Smooth muscle cell of the coronary artery (primary cell): ENCODE results near the gene KLHL4. TPM values are rescaled to one million over a fixed set of nuclear protein-coding genes. Genes with fewer than 3 reads are reported as not detected.

Experiments
- total RNA-seq: library from RNA; depleted of rRNA; stranded (reverse); fragments of >200 nt; gene quantifications from 2 replicates; pipeline ENCODE4 v1.2.3, GENCODE V29; 2014; ENCODE audit warnings: low replicate concordance

Gene KLHL4, protein sequence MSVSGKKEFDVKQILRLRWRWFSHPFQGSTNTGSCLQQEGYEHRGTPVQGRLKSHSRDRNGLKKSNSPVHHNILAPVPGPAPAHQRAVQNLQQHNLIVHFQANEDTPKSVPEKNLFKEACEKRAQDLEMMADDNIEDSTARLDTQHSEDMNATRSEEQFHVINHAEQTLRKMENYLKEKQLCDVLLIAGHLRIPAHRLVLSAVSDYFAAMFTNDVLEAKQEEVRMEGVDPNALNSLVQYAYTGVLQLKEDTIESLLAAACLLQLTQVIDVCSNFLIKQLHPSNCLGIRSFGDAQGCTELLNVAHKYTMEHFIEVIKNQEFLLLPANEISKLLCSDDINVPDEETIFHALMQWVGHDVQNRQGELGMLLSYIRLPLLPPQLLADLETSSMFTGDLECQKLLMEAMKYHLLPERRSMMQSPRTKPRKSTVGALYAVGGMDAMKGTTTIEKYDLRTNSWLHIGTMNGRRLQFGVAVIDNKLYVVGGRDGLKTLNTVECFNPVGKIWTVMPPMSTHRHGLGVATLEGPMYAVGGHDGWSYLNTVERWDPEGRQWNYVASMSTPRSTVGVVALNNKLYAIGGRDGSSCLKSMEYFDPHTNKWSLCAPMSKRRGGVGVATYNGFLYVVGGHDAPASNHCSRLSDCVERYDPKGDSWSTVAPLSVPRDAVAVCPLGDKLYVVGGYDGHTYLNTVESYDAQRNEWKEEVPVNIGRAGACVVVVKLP
- 1.1 and 4.5 TPM in 2 replicates for total RNA-seq

DNA sequence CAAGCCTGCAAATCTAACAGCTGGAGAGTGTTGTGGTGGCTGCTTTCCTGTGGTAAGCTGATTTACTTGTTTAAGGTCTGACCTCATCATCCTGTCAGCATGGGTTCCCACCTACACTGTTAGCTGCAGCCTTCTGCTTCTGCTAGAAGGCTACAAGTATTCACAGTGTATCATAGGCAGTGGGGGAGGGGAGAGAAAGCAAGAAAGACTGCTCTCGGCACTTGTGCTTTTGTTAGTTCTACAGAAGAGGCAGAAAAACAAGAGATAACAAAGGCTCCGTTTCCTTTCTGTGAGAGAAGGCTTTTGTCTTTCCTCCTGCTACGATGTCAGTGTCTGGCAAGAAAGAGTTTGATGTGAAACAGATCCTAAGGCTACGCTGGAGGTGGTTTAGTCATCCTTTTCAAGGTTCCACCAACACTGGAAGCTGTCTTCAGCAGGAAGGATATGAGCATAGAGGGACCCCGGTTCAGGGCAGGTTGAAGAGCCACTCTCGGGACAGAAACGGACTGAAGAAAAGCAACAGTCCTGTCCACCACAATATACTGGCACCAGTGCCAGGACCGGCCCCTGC lies at the start of gene KLHL4:
TSS of gene KLHL4 (plus strand) at position 232 of the 571 bp plus-strand sequence. CDS start at position 324, 92 bp downstream.

